Measurements from ENCODE around the gene OR5K3. TPM values are rescaled to one million over a fixed set of nuclear protein-coding genes. Genes with fewer than 3 reads are reported as not detected.

The OR5K3 gene
- total and polyA plus RNA-seq, 2 of the 4 experiments (the other 2 are of a cell fraction), result not detected

- no peak overlapping the region for H2BK5ac ChIP-seq (ENCODE audit: low read depth, low read length, poor library complexity, severe bottlenecking)
These were observed 19.3 kb upstream of the OR5K3 start for GRCh38 chr3:98371186-98371585.

More at GRCh38 chr3:98371186-98371585, 19.3 kb upstream of the OR5K3 start:
- Histone ChIP-seq H3K9ac (ENCODE audit: low read depth, low read length) (no peak overlapping the region), H4K91ac (ENCODE audit: insufficient read depth, low read depth, low read length) (no peak overlapping the region), H2BK120ac (ENCODE audit: low read depth, low read length) (no peak overlapping the region), H3K79me1 (ENCODE audit: low read depth in 1 of 2, low read length in 2 of 2) (no peaks in the 10 kb centered on the region), H3K36me3 (ENCODE audit: control insufficient read depth, insufficient read depth, low read length) (no peaks in the 10 kb centered on the region), H3K56ac (ENCODE audit: extremely low read depth, insufficient read depth, low read length) (no peak overlapping the region), H3K27ac (ENCODE audit: insufficient read depth, low read length) (no peak overlapping the region), H2AK9ac (replicated peaks; ENCODE audit: low read depth, low read length, poor library complexity) (no peak overlapping the region), H3K9me3 (ENCODE audit: control insufficient read depth, insufficient read depth, low read length) (no peaks in the 10 kb centered on the region), H3K14ac (replicated peaks; ENCODE audit: low read depth, low read length) (no peak overlapping the region), H2BK15ac (ENCODE audit: low read depth, low read length) (no peak overlapping the region), H3K27me3 (ENCODE audit: control insufficient read depth, insufficient read depth, low read length) (no peaks in the 10 kb centered on the region), H3K23ac (ENCODE audit: low read depth, low read length) (no peak overlapping the region), H4K5ac (ENCODE audit: low read depth, low read length) (no peak overlapping the region), H4K20me1 (ENCODE audit: insufficient read depth, low read length) (no peaks in the 10 kb centered on the region), H2BK20ac (ENCODE audit: low read depth, low read length) (no peak overlapping the region), H3K4me2 (ENCODE audit: low read depth, low read length) (no peak overlapping the region), H3K9me1 (ENCODE audit: insufficient read depth, low read length) (no peaks in the 10 kb centered on the region), H4K8ac (ENCODE audit: low read depth in 2 of 2, low read length in 2 of 2) (no peak overlapping the region), H3K4me1 (ENCODE audit: control insufficient read depth, insufficient read depth, low read length) (no peaks in the 10 kb centered on the region), H3K18ac (ENCODE audit: low read depth, low read length) (no peak overlapping the region), H2AK5ac (ENCODE audit: low read depth, low read length) (no peak overlapping the region), H3K4me3 (ENCODE audit: insufficient read depth, low read depth, low read length) (no peak overlapping the region), H2AFZ (replicated peaks; ENCODE audit: low read length, poor library complexity) (no peak overlapping the region), H3K4ac (ENCODE audit: low read depth, low read length) (no peak overlapping the region)
- BruUV-seq (replicated peaks), result no TSS peak
- in situ Hi-C loops (cut with MboI; ENCODE audit: low sequenced_read_pairs) (loop anchor here (25.0 kb wide), 1 partner anchor 91 kb away; the partner anchor contains the start of gene OR5K1), dilution Hi-C loops (cut with HindIII; ENCODE audit: low sequenced_read_pairs, unreplicated experiment) (no loop called here), intact Hi-C loops (cut with micrococcal nuclease) (no loop called here)
- ChIA-PET CTCF (no interaction called here), POLR2A (ENCODE audit: unreplicated experiment) (no interaction called here)
- ATAC-seq (ENCODE audit: low read depth) (no peak), DNase-seq (no peak)
- TF ChIP-seq MAFK (IDR thresholded peaks at IDR 0.05; ENCODE audit: low read depth, low read length) (peak; percentile 57), ELK1 (IDR thresholded peaks at IDR 0.05; ENCODE audit: borderline replicate concordance, low read depth, low read length) (no peak), RFX5 (IDR thresholded peaks at IDR 0.05; ENCODE audit: low read depth, low read length) (no peak)
